Ovary (tissue), 3 donors: ENCODE results near the gene LARGE1.

Experiments used
- EP300 ChIP-seq: sonication (generic); formaldehyde crosslinking; IDR thresholded peaks from one replicate; pipeline ENCODE4 v1.6.1; 2017; ENCODE audit warnings: antibody characterized with exemption
- POLR2A ChIP-seq: fragments of 450-650 bp; IDR thresholded peaks from one replicate; pipeline ENCODE4 v1.6.1; 2017; ENCODE audit warnings: antibody characterized with exemption, mild to moderate bottlenecking, moderate library complexity
- TF ChIP-seq, protein P1 (sequence below), 3 donors: fragments of 450-650 bp in 2 of 3; fragments of 200-600 bp in 1 of 3; IDR thresholded peaks; one replicate each; pipeline versions ENCODE4 v1.5.1 to v1.8.0; 2016 to 2022; ENCODE audit warnings: antibody characterized with exemption in 3 of 3, mild to moderate bottlenecking in 1 of 3
- donor health status: DM: no; HTN: no; CAD: no.

DNA sequence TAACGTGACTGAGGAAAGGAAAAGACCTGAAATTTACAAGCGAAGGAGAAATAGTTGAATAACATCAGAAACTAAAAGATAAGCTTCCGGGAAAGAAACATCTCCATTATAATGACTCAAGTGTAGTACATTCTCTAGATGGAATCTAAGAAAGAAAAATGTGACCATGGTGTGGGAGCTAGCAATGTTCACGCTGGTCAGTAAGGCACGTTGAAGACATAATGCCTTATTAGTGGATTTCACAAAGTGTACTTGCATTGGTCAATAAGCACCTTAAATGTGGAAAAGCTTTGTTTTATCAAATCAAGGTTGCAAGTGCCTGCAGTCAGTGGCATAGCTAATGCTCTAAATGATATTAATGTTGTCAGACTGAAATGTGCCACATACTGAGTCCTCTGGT lies 2.8 kb upstream of the LARGE1 start:
- TF ChIP-seq, protein P1, sequence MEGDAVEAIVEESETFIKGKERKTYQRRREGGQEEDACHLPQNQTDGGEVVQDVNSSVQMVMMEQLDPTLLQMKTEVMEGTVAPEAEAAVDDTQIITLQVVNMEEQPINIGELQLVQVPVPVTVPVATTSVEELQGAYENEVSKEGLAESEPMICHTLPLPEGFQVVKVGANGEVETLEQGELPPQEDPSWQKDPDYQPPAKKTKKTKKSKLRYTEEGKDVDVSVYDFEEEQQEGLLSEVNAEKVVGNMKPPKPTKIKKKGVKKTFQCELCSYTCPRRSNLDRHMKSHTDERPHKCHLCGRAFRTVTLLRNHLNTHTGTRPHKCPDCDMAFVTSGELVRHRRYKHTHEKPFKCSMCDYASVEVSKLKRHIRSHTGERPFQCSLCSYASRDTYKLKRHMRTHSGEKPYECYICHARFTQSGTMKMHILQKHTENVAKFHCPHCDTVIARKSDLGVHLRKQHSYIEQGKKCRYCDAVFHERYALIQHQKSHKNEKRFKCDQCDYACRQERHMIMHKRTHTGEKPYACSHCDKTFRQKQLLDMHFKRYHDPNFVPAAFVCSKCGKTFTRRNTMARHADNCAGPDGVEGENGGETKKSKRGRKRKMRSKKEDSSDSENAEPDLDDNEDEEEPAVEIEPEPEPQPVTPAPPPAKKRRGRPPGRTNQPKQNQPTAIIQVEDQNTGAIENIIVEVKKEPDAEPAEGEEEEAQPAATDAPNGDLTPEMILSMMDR (IDR thresholded peaks at IDR 0.05) = no peak
- no peak for TF ChIP-seq POLR2A
- no peak for TF ChIP-seq EP300
